ENCODE measurements around the gene NOC4L.

- no peak for TF ChIP-seq CTCF (conservative IDR thresholded peaks at IDR 0.05)
- TF ChIP-seq ZFX (IDR thresholded peaks at IDR 0.05) = no peak
Measured at GRCh38 chr12:132170094-132170636, 25.9 kb downstream of the NOC4L start.
